HPDE6-E6E7 (cell line): Measurements from ENCODE around the gene P2RY14.

ENCODE experiments used
- DNase-seq: peaks from one replicate; pipeline ENCODE4 v3.0.0; 2011; ENCODE audit warnings: missing footprints; ENCODE audit errors: extremely low spot score

The P2RY14 gene

GRCh38 chr3:151301787-151302186 is 23.4 kb upstream of the P2RY14 start:
- no peak for DNase-seq

- no peak for DNase-seq
Observed at GRCh38 chr3:151300539-151300938, 22.2 kb upstream of the P2RY14 start.

- DNase-seq, result no peak
Observed at GRCh38 chr3:151299006-151299405, 20.7 kb upstream of the P2RY14 start.

GRCh38 chr3:151297429-151297828 is 19.1 kb upstream of the P2RY14 start:
- DNase-seq, result no peak

- DNase-seq, result no peak
Observed at GRCh38 chr3:151296226-151296625, 17.9 kb upstream of the P2RY14 start.

GRCh38 chr3:151293127-151293526 is 14.8 kb upstream of the P2RY14 start:
- no peak for DNase-seq

GRCh38 chr3:151290673-151291072 is 12.3 kb upstream of the P2RY14 start:
- no peak for DNase-seq

GRCh38 chr3:151289445-151289844 is 11.1 kb upstream of the P2RY14 start:
- DNase-seq, result no peak

- no peak for DNase-seq
Observed at GRCh38 chr3:151285940-151286339, 7.6 kb upstream of the P2RY14 start.

- no peak for DNase-seq
Observed at GRCh38 chr3:151283907-151284461, 5.6 kb upstream of the P2RY14 start.

GRCh38 chr3:151283387-151283786 is 5.0 kb upstream of the P2RY14 start:
- DNase-seq, result no peak

GRCh38 chr3:151282921-151283320 is 4.6 kb upstream of the P2RY14 start:
- no peak for DNase-seq

GRCh38 chr3:151281671-151282324 is 3.5 kb upstream of the P2RY14 start:
- DNase-seq, result no peak

GRCh38 chr3:151276687-151277042 is 1.7 kb downstream of the P2RY14 start:
- no peak for DNase-seq

- no peak for DNase-seq
Observed at GRCh38 chr3:151276038-151276686, 2.2 kb downstream of the P2RY14 start.

- DNase-seq, result no peak
Observed at GRCh38 chr3:151275091-151275490, 3.3 kb downstream of the P2RY14 start.

GRCh38 chr3:151269631-151270030 is 8.7 kb downstream of the P2RY14 start:
- no peak for DNase-seq

GRCh38 chr3:151268267-151269235 is 9.8 kb downstream of the P2RY14 start:
- no peak for DNase-seq

GRCh38 chr3:151267066-151267465 is 11.3 kb downstream of the P2RY14 start:
- no peak for DNase-seq

GRCh38 chr3:151265866-151266265 is 12.5 kb downstream of the P2RY14 start:
- DNase-seq, result no peak

GRCh38 chr3:151265166-151265565 is 13.2 kb downstream of the P2RY14 start:
- no peak for DNase-seq

GRCh38 chr3:151264605-151265004 is 13.7 kb downstream of the P2RY14 start:
- no peak for DNase-seq
